WI38 (cell line): Measurements from ENCODE around the gene KNDC1.
"Not testable (repeated sequence)": the region's sequence is repeated elsewhere in the genome, so short reads cannot be mapped to it uniquely, and the experiment has no call there.

ENCODE experiments used
- H3K4me3 ChIP-seq: 2 replicates; pipeline ENCODE4 v1.5.1; 2011; ENCODE audit warnings: low read depth, mild to moderate bottlenecking, control low read depth, low read length
- CTCF ChIP-seq: IDR thresholded peaks from 2 replicates; pipeline ENCODE4 v1.5.1; 2012; ENCODE audit warnings: low read depth, mild to moderate bottlenecking, control low read depth, low read length

KNDC1 gene

GRCh38 chr10:133262696-133263095 is 102.7 kb downstream of the KNDC1 start:
- TF ChIP-seq CTCF, result no peak
- H3K4me3 ChIP-seq, result no peak overlapping the region

GRCh38 chr10:133263674-133264073 is 103.7 kb downstream of the KNDC1 start:
- TF ChIP-seq CTCF, result no peak

GRCh38 chr10:133264461-133264860 is 104.4 kb downstream of the KNDC1 start:
- H3K4me3 ChIP-seq, result no peak overlapping the region
- no peak for TF ChIP-seq CTCF

More at GRCh38 chr10:133263674-133264073, 103.7 kb downstream of the KNDC1 start:
- no peak overlapping the region for H3K4me3 ChIP-seq

GRCh38 chr10:133265052-133265451 is 105.0 kb downstream of the KNDC1 start:
- H3K4me3 ChIP-seq, result not testable (repeated sequence)

GRCh38 chr10:133266056-133266795 is 106.2 kb downstream of the KNDC1 start:
- TF ChIP-seq CTCF, result no peak
- no peak overlapping the region for H3K4me3 ChIP-seq

- H3K4me3 ChIP-seq, result no peak overlapping the region
- no peak for TF ChIP-seq CTCF
Observed at GRCh38 chr10:133267293-133267692, 107.3 kb downstream of the KNDC1 start.

GRCh38 chr10:133267829-133268228 is 107.8 kb downstream of the KNDC1 start:
- no peak for TF ChIP-seq CTCF
- H3K4me3 ChIP-seq, result no peak overlapping the region

- H3K4me3 ChIP-seq, result no peak overlapping the region
- TF ChIP-seq CTCF, result no peak
Observed at GRCh38 chr10:133268532-133268931, 108.5 kb downstream of the KNDC1 start.
